HG02678 (cell line): ENCODE measurements around the gene GRPEL1.

Source experiments
- ATAC-seq: cut with Tn5 transposase; IDR thresholded peaks from one replicate; pipeline ENCODE4 v1.9.1; 2021; ENCODE audit warnings: mild to moderate bottlenecking, moderate library complexity; ENCODE audit not compliant: unreplicated experiment

GRPEL1 gene

GRCh38 chr4:7066493-7066892 is 1.4 kb downstream of the GRPEL1 start:
- ATAC-seq, result no peak

GRCh38 chr4:7066006-7066405 is 1.9 kb downstream of the GRPEL1 start:
- no peak for ATAC-seq

GRCh38 chr4:7063362-7063761 is 4.5 kb downstream of the GRPEL1 start:
- no peak for ATAC-seq

- ATAC-seq, result no peak
These were observed 5.0 kb downstream of the GRPEL1 start for GRCh38 chr4:7062816-7063215.

- ATAC-seq, result no peak
These were observed 6.0 kb downstream of the GRPEL1 start for GRCh38 chr4:7061815-7062214.

GRCh38 chr4:7060346-7061150 is 7.3 kb downstream of the GRPEL1 start:
- no peak for ATAC-seq

GRCh38 chr4:7059662-7060061 is 8.2 kb downstream of the GRPEL1 start:
- no peak for ATAC-seq

- ATAC-seq, result no peak
These were observed 9.1 kb downstream of the GRPEL1 start for GRCh38 chr4:7058792-7059191.

- ATAC-seq, result no peak
These were observed 11.9 kb downstream of the GRPEL1 start for GRCh38 chr4:7055990-7056325.

GRCh38 chr4:7055111-7055989 is 12.5 kb downstream of the GRPEL1 start:
- ATAC-seq, result no peak

- ATAC-seq, result no peak
These were observed 13.6 kb downstream of the GRPEL1 start for GRCh38 chr4:7054106-7054880.

GRCh38 chr4:7052923-7053715 is 14.7 kb downstream of the GRPEL1 start:
- ATAC-seq, result no peak

- ATAC-seq, result no peak
These were observed 15.6 kb downstream of the GRPEL1 start for GRCh38 chr4:7052313-7052712.

GRCh38 chr4:7051905-7052304 is 16.0 kb downstream of the GRPEL1 start:
- no peak for ATAC-seq

- no peak for ATAC-seq
These were observed 16.7 kb downstream of the GRPEL1 start for GRCh38 chr4:7051144-7051495.

- no peak for ATAC-seq
These were observed 17.3 kb downstream of the GRPEL1 start for GRCh38 chr4:7050481-7051143.

- ATAC-seq, result no peak
These were observed 18.1 kb downstream of the GRPEL1 start for GRCh38 chr4:7049739-7050138.

- ATAC-seq, result no peak
These were observed 18.6 kb downstream of the GRPEL1 start for GRCh38 chr4:7049295-7049694.

- ATAC-seq, result no peak
These were observed 19.2 kb downstream of the GRPEL1 start for GRCh38 chr4:7048642-7049041.

GRCh38 chr4:7046971-7047370 is 20.9 kb downstream of the GRPEL1 start:
- ATAC-seq, result no peak
